ENCODE results near the gene CALM3.

CALM3 gene

GRCh38 chr19:46640656-46641055, 39.5 kb downstream of the CALM3 start:
- DNase-seq: no peak

- no peak for DNase-seq
Measured at GRCh38 chr19:46644720-46645119, 43.6 kb downstream of the CALM3 start.

- no peak for DNase-seq
Measured at GRCh38 chr19:46646402-46646801, 45.3 kb downstream of the CALM3 start.

- no peak for DNase-seq
Measured at GRCh38 chr19:46648060-46648960, 47.2 kb downstream of the CALM3 start.

GRCh38 chr19:46648961-46649960, 48.1 kb downstream of the CALM3 start:
- DNase-seq: no peak

GRCh38 chr19:46650445-46650844, 49.3 kb downstream of the CALM3 start:
- no peak for DNase-seq

- no peak for DNase-seq
Measured at GRCh38 chr19:46654621-46655152, 53.6 kb downstream of the CALM3 start.

- no peak for DNase-seq
Measured at GRCh38 chr19:46656541-46656940, 55.4 kb downstream of the CALM3 start.

GRCh38 chr19:46659151-46660007, 58.2 kb downstream of the CALM3 start:
- DNase-seq: no peak

- no peak for DNase-seq
Measured at GRCh38 chr19:46660008-46660517, 58.9 kb downstream of the CALM3 start.

Measured in amniotic stem cell (primary cell).